ENCODE data around the gene ABCG8.

The ABCG8 gene

GRCh38 chr2:43838560-43839267 lies at the start of gene ABCG8, which contains the start of gene ABCG5:
TSS of gene ABCG8 (plus strand) at chr2:43838971. CDS start at chr2:43839054, 83 bp downstream.
TSS of gene ABCG5 (minus strand) at chr2:43838839. CDS start at chr2:43838679, 160 bp downstream.
- no peak for DNase-seq

GRCh38 chr2:43790147-43790546 lies 48.6 kb upstream of the ABCG8 start:
- no peak for DNase-seq

- no peak for DNase-seq
Observed at GRCh38 chr2:43791035-43791765, 47.6 kb upstream of the ABCG8 start.

- DNase-seq = no peak
Observed at GRCh38 chr2:43792653-43793052, 46.1 kb upstream of the ABCG8 start.

- DNase-seq = no peak
Observed at GRCh38 chr2:43794956-43795355, 43.8 kb upstream of the ABCG8 start.

GRCh38 chr2:43796206-43796605 lies 42.6 kb upstream of the ABCG8 start:
- no peak for DNase-seq

DNA sequence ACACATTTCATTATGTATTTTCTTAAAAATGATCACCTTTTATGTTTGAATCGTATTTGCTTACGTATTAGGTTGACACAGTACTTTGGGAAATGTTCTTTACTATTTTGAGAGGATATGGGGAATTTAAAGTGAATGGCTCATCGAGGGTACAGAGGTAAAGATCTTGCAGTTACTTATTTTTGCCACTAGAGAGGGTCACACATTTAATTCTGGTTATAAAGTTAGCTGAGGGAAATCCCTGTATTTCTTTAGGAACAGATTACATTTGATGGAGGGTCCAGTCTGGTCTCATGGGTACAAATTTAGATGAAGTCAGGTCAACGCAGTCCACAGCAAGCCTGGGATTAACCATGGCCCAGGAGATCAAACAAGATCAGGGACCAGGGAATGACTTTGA lies 40.5 kb upstream of the ABCG8 start:
- DNase-seq = peak; percentile 29

DNA sequence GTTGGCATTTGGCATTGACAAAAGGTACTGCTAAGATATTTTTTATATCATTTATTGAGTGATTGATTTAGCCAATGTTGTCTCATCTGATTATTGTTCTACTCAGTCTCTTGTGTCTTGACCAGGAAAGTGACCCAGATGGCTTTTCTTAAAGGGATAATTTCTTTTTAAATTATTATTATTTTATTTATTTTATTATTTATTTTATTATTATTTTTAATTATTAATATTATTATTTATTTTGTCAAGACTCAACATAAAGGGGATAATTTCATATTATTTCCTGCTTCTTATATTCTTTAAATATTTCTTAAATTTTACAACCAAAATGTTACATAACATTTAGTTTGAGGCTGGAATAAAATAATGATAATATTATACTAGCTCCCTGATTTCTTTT lies 37.9 kb upstream of the ABCG8 start:
- no peak for DNase-seq

GRCh38 chr2:43802135-43802534 lies 36.6 kb upstream of the ABCG8 start:
- no peak for DNase-seq

DNA sequence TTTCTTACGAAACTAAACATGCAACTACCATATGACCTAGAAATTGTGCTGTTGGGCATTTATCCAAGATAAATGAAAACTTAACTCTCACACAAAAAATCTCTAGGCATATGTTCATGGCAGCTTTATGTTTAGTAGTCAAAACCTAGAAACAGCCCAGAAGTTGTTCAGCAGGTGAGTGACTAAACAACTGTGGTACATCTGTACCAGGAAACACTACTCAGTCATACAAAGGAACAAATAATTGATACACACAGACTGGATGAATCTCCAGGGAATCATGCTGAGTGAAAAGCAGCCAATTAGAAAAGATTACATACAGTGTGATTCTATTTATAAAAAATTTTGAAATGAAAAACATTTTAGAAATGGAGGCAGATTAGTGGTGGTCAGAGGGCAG lies 35.7 kb upstream of the ABCG8 start:
- DNase-seq = no peak

DNA sequence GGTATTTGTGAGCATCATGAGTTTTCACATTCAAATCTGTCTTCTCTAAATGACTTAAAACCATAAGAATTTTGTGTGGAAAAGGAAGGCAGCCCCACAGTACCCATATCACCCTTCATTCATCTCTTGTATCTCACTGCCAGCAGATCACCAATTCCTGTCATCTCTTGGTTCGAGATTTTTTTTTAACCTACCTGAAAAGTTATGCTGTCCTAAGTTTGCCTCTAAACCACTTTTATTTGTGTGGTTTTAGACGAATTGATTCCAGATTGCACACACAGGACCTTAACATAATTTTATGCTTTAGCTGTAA lies 32.1 kb upstream of the ABCG8 start:
- DNase-seq = no peak

GRCh38 chr2:43810452-43810851 lies 28.3 kb upstream of the ABCG8 start:
- DNase-seq = peak; percentile 8

DNA sequence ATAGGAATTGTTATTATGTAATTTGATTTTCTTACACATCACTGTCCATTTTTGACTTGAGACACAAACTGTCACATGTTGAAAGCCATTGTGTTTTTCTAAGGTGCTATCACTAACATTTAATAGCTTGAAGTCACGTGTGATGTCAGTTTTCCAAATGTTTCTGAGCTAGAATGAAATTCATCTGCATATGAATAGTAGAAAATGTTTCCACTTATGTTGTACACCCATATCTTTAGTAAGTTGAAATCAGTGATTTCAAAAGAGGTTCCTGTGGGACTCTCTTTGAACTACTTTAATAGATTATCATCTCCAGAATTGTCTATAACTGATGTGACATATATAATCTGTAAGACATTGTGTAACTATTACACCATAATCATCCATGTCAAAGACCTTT lies 27.9 kb upstream of the ABCG8 start:
- DNase-seq = no peak

DNA sequence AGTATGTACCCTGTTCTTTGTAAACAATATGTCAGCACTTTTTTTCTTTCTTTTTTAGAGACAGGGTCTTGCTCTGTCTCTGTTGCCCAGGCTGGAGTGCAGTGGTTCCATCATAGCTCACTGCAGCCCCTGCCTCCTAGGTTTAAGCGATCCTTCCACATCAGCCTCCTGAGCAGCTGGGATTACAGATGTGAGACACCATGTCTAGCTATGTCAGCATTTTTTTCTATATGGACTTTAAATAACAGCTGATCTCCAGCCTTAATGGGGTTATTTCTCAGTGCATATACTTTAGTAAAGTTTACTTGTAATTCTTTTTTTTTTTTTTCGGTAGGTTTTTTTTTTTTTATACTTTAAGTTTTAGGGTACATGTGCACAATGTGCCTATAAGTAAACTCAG lies 26.8 kb upstream of the ABCG8 start:
- no peak for DNase-seq

DNA sequence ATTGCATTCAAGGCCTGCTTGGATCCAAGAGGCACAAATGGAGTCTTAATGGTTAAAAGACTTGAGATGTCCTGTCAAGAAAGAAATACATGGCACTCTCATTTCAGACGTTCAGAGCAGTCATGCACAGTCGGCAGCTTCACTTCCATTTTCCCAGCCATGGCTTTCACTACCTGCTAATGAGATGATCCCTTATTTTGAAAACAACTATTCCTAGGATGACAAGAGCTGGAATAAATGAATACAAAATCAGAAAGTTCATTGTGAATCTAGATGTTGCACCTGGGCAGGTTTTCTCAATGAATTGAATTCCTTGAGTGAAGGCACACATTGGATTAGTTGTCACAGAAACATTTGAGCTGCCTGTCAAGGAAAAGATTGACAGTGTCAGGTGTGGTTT lies 25.8 kb upstream of the ABCG8 start:
- no peak for DNase-seq

- DNase-seq = no peak
Observed at GRCh38 chr2:43814711-43815110, 24.1 kb upstream of the ABCG8 start.

GRCh38 chr2:43818761-43819160 lies 20.0 kb upstream of the ABCG8 start:
- peak; percentile 57 for DNase-seq

DNA sequence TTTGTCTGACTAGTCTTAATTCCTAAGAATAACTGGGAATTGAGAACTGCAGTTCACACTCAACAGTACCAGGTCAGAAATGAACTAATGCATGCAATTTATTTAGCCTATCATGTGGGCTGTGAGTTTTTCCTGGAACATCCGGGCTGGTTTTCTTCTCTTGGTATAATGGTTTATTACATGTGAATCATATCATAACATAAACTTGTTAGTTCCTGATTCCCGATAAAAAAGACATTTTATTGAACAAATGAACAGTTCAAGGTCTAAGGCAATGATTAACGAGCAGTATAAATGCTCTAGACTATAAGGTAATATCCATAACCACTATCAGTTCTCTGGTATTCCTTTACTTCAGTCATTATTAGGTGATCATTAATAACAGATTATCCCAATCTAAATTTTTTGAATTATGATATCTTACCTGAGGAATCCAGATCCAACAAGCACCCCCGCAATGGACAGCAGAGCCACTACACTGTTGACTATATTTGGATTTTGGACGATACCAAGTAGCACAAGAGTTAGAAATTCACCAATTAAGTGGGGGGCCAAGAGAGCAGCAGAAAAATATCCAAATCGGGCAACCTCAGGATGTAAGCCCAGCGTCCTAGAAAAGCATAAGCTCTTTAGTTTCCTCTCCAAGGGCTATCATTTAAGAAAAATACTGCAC lies 19.1 kb upstream of the ABCG8 start:
- DNase-seq = no peak

DNA sequence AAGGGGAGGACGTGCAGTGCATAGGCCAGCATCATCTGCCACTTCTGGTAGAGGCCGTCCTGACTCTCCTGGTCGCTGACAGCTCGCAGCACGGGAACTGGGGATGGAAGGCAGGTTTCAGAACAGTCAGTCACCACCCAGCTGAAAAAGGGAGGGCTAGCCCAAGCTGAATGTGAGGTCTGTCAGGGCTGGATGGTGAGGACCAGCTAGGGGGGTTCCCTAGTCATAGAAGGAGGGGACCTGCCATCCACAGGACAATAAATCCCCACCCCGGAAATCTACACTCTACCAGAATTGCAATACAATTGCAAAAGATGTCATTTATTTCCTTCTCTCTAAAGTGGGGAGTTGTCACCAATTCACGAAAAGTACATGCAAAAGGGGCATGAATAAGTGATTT lies 15.9 kb upstream of the ABCG8 start:
- DNase-seq = no peak

DNA sequence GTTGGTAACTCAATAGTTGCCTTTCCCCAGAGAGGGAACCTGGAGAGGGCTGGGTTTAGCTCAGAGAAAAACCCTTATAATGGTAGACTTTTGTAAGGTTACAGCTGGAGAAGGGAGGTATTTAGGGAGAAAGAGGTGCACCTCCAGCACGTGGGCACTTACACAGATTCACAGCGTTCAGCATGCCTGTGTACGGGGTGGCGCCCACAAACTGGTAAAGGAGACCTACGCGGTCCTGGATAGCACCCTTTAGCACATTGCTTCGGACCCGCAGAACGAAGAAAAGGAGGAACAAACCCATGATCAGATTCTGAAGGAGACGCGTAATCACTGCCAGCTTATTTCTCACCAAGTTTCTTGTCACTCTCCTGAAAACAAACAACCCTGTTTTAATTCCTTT lies 15.0 kb upstream of the ABCG8 start:
- DNase-seq = no peak

DNA sequence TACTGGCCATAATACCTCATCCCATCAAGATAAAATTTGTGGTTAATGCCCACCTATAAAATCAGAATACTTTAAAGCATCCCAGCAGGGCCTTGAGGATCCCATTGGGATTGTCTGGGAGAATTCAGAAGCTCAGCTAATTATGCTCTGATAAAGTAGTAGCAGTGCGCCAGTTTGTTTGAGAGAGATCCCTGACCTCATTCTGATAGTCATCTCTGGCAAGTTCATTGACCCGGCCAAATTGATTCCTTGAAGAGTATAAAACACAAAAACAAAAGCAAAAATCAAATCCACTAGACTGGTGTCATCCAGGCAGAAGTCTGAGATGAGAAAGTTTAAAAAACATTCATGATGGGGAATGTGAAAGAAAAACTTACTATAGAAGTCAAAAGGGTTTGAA lies 14.3 kb upstream of the ABCG8 start:
- no peak for DNase-seq

DNA sequence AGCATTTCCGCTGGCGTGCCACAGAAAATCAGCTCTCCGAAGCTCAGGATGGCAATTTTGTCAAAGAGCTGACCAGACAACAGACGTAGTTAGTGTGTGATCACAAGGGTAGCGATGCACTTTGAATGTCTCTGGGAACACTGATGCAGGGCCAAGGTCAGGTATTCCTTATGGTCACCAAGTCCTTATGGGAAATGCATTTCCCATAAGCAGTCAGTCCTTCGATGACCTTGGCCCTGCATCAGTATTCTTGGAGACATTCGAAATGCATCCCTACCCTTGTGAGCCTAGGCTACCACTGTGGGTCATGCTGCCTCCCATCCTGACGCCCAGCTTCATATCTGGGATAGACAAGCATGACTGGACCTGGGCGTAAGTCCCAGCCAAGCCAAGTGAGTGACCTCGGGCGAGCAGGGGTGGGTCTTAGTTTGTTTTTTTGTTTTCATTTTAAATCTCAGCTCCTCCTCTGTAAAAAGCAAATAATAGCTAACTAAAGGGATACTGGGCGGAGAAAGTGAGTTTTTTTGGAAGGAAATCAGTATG lies 13.7 kb upstream of the ABCG8 start:
- no peak for DNase-seq

- no peak for DNase-seq
Observed at GRCh38 chr2:43825841-43826240, 12.9 kb upstream of the ABCG8 start.
